ENCODE data around the gene UTS2B. TPM values are rescaled to one million over a fixed set of nuclear protein-coding genes. Genes with fewer than 3 reads are reported as not detected.

The UTS2B gene
- total and polyA plus RNA-seq, 9 of the 15 experiments (the other 6 are each of a cell fraction or from before 2014, with no cell fraction given): 0.06 TPM; not detected in 8

DNA sequence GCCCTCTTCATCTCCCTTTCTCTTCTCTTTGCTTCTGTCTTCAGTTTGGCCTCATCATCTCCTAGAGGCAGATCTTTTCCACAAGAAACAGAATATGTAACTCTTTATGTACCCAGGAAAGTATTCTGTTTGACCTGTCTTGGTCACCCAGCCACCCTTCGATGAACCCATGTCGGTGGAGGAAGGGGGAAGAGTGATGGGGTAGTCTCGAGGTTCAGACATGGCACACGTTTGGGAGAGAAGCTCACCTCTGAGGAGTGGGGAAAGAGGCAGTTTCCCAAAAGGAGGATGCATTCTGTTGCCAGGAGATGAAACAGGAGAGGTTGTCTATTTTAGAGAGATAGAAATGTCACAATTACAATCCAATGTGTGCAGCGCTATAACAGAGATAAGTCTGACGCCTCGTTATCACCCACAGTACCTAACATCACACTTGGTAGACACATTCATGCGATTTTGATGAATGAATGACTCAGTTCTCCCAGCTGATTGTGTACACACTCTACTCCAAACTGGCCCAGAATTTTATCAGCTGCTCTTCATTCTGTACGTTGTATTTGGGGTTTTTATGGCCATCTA is 1.9 kb downstream of the UTS2B start (continued):
- TF ChIP-seq JUND (IDR thresholded peaks at IDR 0.05; ENCODE audit: borderline replicate concordance, low read depth, low read length) (peak; percentile 74), JUND (tag; IDR thresholded peaks at IDR 0.05; ENCODE audit: borderline replicate concordance, low read depth, low read length) (peak; percentile 85; the same call in 2 of the 3 replicates), KAT7 (CRISPR knock-in tag; IDR thresholded peaks at IDR 0.05; ENCODE audit: borderline replicate concordance) (no peak), ZNF184 (CRISPR knock-in tag; IDR thresholded peaks at IDR 0.05) (no peak), KLF1 (tag; IDR thresholded peaks at IDR 0.05) (no peak), JUNB (CRISPR knock-in tag; conservative IDR thresholded peaks at IDR 0.05) (no peak), SAFB (IDR thresholded peaks at IDR 0.05; ENCODE audit: borderline replicate concordance, low read depth, low read length) (no peak), NFXL1 (CRISPR knock-in tag; IDR thresholded peaks at IDR 0.05) (no peak), ZNF408 (CRISPR knock-in tag; IDR thresholded peaks at IDR 0.05; ENCODE audit: low read depth) (no peak), CHD1 (IDR thresholded peaks at IDR 0.05; ENCODE audit: low read length) (no peak), ZC3H8 (IDR thresholded peaks at IDR 0.05) (no peak), PTBP1 (IDR thresholded peaks at IDR 0.05; ENCODE audit: low read depth, low read length) (no peak), EHMT2 (IDR thresholded peaks at IDR 0.05) (no peak), ZNF507 (tag; conservative IDR thresholded peaks at IDR 0.05) (no peak), ARNT (IDR thresholded peaks at IDR 0.05) (peak in 1 of 2 experiments; percentile 65; a peak in 1 of 4 replicates), GABPB2 (CRISPR knock-in tag; conservative IDR thresholded peaks at IDR 0.05) (no peak), ZEB2 (IDR thresholded peaks at IDR 0.05) (peak; percentile 55; the same call in 1 of the 2 replicates), POLR2A (conservative IDR thresholded peaks at IDR 0.05) (no peak)
- TF ChIP-seq, protein P1, sequence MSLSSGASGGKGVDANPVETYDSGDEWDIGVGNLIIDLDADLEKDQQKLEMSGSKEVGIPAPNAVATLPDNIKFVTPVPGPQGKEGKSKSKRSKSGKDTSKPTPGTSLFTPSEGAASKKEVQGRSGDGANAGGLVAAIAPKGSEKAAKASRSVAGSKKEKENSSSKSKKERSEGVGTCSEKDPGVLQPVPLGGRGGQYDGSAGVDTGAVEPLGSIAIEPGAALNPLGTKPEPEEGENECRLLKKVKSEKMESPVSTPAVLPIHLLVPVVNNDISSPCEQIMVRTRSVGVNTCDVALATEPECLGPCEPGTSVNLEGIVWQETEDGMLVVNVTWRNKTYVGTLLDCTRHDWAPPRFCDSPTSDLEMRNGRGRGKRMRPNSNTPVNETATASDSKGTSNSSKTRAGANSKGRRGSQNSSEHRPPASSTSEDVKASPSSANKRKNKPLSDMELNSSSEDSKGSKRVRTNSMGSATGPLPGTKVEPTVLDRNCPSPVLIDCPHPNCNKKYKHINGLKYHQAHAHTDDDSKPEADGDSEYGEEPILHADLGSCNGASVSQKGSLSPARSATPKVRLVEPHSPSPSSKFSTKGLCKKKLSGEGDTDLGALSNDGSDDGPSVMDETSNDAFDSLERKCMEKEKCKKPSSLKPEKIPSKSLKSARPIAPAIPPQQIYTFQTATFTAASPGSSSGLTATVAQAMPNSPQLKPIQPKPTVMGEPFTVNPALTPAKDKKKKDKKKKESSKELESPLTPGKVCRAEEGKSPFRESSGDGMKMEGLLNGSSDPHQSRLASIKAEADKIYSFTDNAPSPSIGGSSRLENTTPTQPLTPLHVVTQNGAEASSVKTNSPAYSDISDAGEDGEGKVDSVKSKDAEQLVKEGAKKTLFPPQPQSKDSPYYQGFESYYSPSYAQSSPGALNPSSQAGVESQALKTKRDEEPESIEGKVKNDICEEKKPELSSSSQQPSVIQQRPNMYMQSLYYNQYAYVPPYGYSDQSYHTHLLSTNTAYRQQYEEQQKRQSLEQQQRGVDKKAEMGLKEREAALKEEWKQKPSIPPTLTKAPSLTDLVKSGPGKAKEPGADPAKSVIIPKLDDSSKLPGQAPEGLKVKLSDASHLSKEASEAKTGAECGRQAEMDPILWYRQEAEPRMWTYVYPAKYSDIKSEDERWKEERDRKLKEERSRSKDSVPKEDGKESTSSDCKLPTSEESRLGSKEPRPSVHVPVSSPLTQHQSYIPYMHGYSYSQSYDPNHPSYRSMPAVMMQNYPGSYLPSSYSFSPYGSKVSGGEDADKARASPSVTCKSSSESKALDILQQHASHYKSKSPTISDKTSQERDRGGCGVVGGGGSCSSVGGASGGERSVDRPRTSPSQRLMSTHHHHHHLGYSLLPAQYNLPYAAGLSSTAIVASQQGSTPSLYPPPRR (CRISPR knock-in tag; IDR thresholded peaks at IDR 0.05; ENCODE audit: borderline replicate concordance): no peak
- TF ChIP-seq, protein P2, sequence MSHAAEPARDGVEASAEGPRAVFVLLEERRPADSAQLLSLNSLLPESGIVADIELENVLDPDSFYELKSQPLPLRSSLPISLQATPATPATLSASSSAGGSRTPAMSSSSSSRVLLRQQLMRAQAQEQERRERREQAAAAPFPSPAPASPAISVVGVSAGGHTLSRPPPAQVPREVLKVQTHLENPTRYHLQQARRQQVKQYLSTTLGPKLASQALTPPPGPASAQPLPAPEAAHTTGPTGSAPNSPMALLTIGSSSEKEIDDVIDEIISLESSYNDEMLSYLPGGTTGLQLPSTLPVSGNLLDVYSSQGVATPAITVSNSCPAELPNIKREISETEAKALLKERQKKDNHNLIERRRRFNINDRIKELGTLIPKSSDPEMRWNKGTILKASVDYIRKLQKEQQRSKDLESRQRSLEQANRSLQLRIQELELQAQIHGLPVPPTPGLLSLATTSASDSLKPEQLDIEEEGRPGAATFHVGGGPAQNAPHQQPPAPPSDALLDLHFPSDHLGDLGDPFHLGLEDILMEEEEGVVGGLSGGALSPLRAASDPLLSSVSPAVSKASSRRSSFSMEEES (CRISPR knock-in tag; IDR thresholded peaks at IDR 0.05): no peak
- TF ChIP-seq, protein P3, sequence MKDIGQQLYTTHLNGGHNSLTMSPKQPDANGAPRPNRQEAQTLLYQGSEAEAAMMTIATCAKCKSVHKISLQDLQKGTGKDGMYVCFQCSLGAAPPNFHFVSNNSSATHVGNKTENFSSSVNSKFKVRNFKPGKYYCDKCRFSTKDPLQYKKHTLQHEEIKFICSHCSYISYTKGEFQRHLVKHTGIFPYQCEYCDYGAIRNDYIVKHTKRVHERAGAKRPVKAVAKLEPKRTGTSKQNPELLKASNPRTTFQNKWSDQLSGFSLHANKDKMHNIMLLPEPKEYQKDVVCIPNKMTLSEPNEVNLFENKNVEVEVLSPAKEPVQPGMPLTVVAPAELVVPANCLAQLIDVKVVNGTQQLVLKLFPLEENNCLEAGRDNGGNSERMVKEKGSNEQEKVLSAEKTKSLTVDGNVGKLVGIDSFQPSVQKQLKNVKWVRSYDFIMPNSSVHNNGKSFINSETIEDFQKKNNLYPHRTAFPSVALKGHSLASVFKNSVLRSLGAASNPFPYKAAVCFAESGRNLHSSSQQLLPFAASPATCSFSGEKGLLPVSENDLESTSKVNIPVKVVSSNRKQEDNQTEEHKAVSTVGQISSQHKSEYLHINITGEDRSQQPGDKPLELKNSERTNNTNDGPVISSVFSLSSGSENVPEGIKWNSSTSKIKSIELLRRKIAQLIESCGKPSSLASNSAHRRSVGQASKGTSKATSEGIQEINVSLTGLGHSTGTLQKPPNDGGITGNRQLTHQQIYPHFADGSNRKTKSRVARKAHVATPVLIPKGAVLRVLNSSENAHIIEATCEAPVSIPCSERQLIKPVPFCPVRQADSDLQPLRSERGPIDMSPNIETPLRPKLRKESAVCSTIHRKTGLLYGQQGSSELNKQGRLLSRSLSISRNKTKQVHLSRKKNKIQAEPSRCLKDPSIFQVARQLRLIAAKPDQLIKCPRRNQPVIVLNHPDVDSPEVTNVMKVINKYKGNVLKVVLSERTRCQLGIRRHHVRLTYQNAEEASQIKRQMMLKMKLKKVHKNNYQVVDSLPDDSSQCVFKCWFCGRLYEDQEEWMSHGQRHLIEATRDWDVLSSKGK (CRISPR knock-in tag; IDR thresholded peaks at IDR 0.05): no peak

All from K562 (cell line).